ENCODE results near the gene SPINK4.

Gene SPINK4

GRCh38 chr9:33291031-33291397 is 51.0 kb downstream of the SPINK4 start:
- TF ChIP-seq EZH2phosphoT487 (IDR thresholded peaks at IDR 0.05; ENCODE audit: borderline replicate concordance, low read length) (no peak), CTCF (IDR thresholded peaks at IDR 0.05; ENCODE audit: low read depth, low read length, poor library complexity, severe bottlenecking) (peak; percentile 28)
- Histone ChIP-seq H3K27ac (ENCODE audit: low read depth, low read length) (peak overlapping the region; percentile 99), H3K4me1 (ENCODE audit: control insufficient read depth, low read length) (peaks cover 68% of the 10 kb centered on the region), H3F3A (ENCODE audit: control insufficient read depth, insufficient read depth) (peaks cover 29% of the 10 kb centered on the region), H3K9me2 (replicated peaks; ENCODE audit: control insufficient read depth, low read length) (no peaks in the 10 kb centered on the region), H3K4me2 (ENCODE audit: low read length) (peak overlapping the region; percentile 70), H3K36me3 (ENCODE audit: control insufficient read depth, low read length) (peaks cover 58% of the 10 kb centered on the region), H3K4me3 (ENCODE audit: low read length) (peak overlapping the region; percentile 99), H3K9me3 (ENCODE audit: control insufficient read depth, insufficient read depth, low read length) (no peaks in the 10 kb centered on the region), H3K27me3 (ENCODE audit: control insufficient read depth, low read length) (no peaks in the 10 kb centered on the region), H4K20me1 (ENCODE audit: control insufficient read depth, insufficient read depth, low read depth, low read length) (no peaks in the 10 kb centered on the region), H3K79me2 (ENCODE audit: control insufficient read depth, low read length) (peaks cover 60% of the 10 kb centered on the region)

- TF ChIP-seq EZH2phosphoT487 (IDR thresholded peaks at IDR 0.05; ENCODE audit: borderline replicate concordance, low read length) = no peak
- no peak for TF ChIP-seq CTCF (IDR thresholded peaks at IDR 0.05; ENCODE audit: low read depth, low read length, poor library complexity, severe bottlenecking)
- Histone ChIP-seq H3K36me3 (ENCODE audit: control insufficient read depth, low read length) (peaks cover 67% of the 10 kb centered on the region), H3K27ac (ENCODE audit: low read depth, low read length) (peak overlapping the region; percentile 19; the same call in 1 of the 2 replicates), H3K79me2 (ENCODE audit: control insufficient read depth, low read length) (peaks cover 69% of the 10 kb centered on the region), H3K9me2 (replicated peaks; ENCODE audit: control insufficient read depth, low read length) (no peaks in the 10 kb centered on the region), H3K27me3 (ENCODE audit: control insufficient read depth, low read length) (no peaks in the 10 kb centered on the region), H3F3A (ENCODE audit: control insufficient read depth, insufficient read depth) (peaks cover 38% of the 10 kb centered on the region), H3K4me3 (ENCODE audit: low read length) (peak overlapping the region; percentile 99), H4K20me1 (ENCODE audit: control insufficient read depth, insufficient read depth, low read depth, low read length) (no peaks in the 10 kb centered on the region), H3K9me3 (ENCODE audit: control insufficient read depth, insufficient read depth, low read length) (no peaks in the 10 kb centered on the region), H3K4me2 (ENCODE audit: low read length) (peak overlapping the region; percentile 70), H3K4me1 (ENCODE audit: control insufficient read depth, low read length) (peaks cover 74% of the 10 kb centered on the region)
These were observed 51.9 kb downstream of the SPINK4 start for GRCh38 chr9:33291901-33292300.

GRCh38 chr9:33293782-33294181 is 53.8 kb downstream of the SPINK4 start:
- Histone ChIP-seq H3K4me1 (ENCODE audit: control insufficient read depth, low read length) (peaks cover 85% of the 10 kb centered on the region), H3F3A (ENCODE audit: control insufficient read depth, insufficient read depth) (peaks cover 40% of the 10 kb centered on the region), H3K36me3 (ENCODE audit: control insufficient read depth, low read length) (peaks cover 82% of the 10 kb centered on the region), H3K79me2 (ENCODE audit: control insufficient read depth, low read length) (peaks cover 86% of the 10 kb centered on the region), H3K9me2 (replicated peaks; ENCODE audit: control insufficient read depth, low read length) (no peaks in the 10 kb centered on the region), H3K27ac (ENCODE audit: low read depth, low read length) (peak overlapping the region; percentile 94), H3K27me3 (ENCODE audit: control insufficient read depth, low read length) (no peaks in the 10 kb centered on the region), H3K4me3 (ENCODE audit: low read length) (peak overlapping the region; percentile 69; the same call in 1 of the 2 replicates), H4K20me1 (ENCODE audit: control insufficient read depth, insufficient read depth, low read depth, low read length) (0 out of 2 replicates have a peak, but pooled peaks cover 4% of the 10 kb centered on the region), H3K9me3 (ENCODE audit: control insufficient read depth, insufficient read depth, low read length) (no peaks in the 10 kb centered on the region), H3K4me2 (ENCODE audit: low read length) (peak overlapping the region; percentile 70)
- TF ChIP-seq EZH2phosphoT487 (IDR thresholded peaks at IDR 0.05; ENCODE audit: borderline replicate concordance, low read length) = no peak
- no peak for TF ChIP-seq CTCF (IDR thresholded peaks at IDR 0.05; ENCODE audit: low read depth, low read length, poor library complexity, severe bottlenecking)

Measured in DOHH2 (cell line).